Measurements from ENCODE around the gene CTAGE4.
A peak's percentile ranks its signal among the peaks of the same experiment; 100 is the strongest.
"Not testable (repeated sequence)": the region's sequence is repeated elsewhere in the genome, so short reads cannot be mapped to it uniquely, and the experiment has no call there.

Gene CTAGE4

GRCh38 chr7:144164784-144165183 is 18.5 kb upstream of the CTAGE4 start:
- TF ChIP-seq CTCF (IDR thresholded peaks at IDR 0.05; ENCODE audit: insufficient read depth, low read depth, low read length, missing control alignments) = no peak
- H3K4me3 ChIP-seq (ENCODE audit: low read depth, low read length) = no peak overlapping the region
- DNase-seq (ENCODE audit: low read depth) = no peak

- not testable (repeated sequence) for H3K4me3 ChIP-seq (ENCODE audit: low read depth, low read length); DNase-seq (ENCODE audit: low read depth)
Observed at GRCh38 chr7:144171594-144172350, 11.5 kb upstream of the CTAGE4 start.

- TF ChIP-seq CTCF (IDR thresholded peaks at IDR 0.05; ENCODE audit: insufficient read depth, low read depth, low read length, missing control alignments) = no peak
Observed at GRCh38 chr7:144174613-144175012, 8.7 kb upstream of the CTAGE4 start.

GRCh38 chr7:144178380-144179164 is 4.7 kb upstream of the CTAGE4 start:
- TF ChIP-seq CTCF (IDR thresholded peaks at IDR 0.05; ENCODE audit: insufficient read depth, low read depth, low read length, missing control alignments) = peak; percentile 35
- peak; percentile 48 for DNase-seq (ENCODE audit: low read depth)
- H3K4me3 ChIP-seq (ENCODE audit: low read depth, low read length) = not testable (repeated sequence)

More at GRCh38 chr7:144174613-144175012, 8.7 kb upstream of the CTAGE4 start:
- no peak for DNase-seq (ENCODE audit: low read depth)
- no peak overlapping the region for H3K4me3 ChIP-seq (ENCODE audit: low read depth, low read length)

GRCh38 chr7:144179165-144179479 is 4.1 kb upstream of the CTAGE4 start:
- DNase-seq (ENCODE audit: low read depth); H3K4me3 ChIP-seq (ENCODE audit: low read depth, low read length): not testable (repeated sequence)

GRCh38 chr7:144187848-144188247 is 4.6 kb downstream of the CTAGE4 start:
- not testable (repeated sequence) for DNase-seq (ENCODE audit: low read depth); H3K4me3 ChIP-seq (ENCODE audit: low read depth, low read length)

GRCh38 chr7:144188578-144189171 is 5.4 kb downstream of the CTAGE4 start:
- DNase-seq (ENCODE audit: low read depth); H3K4me3 ChIP-seq (ENCODE audit: low read depth, low read length): not testable (repeated sequence)

GRCh38 chr7:144193782-144194181 is 10.5 kb downstream of the CTAGE4 start:
- not testable (repeated sequence) for DNase-seq (ENCODE audit: low read depth); H3K4me3 ChIP-seq (ENCODE audit: low read depth, low read length)

- H3K4me3 ChIP-seq (ENCODE audit: low read depth, low read length); DNase-seq (ENCODE audit: low read depth): not testable (repeated sequence)
Observed at GRCh38 chr7:144194453-144194852, 11.2 kb downstream of the CTAGE4 start.

- H3K4me3 ChIP-seq (ENCODE audit: low read depth, low read length); DNase-seq (ENCODE audit: low read depth): not testable (repeated sequence)
Observed at GRCh38 chr7:144195212-144195872, 12.1 kb downstream of the CTAGE4 start, which contains the start of gene ARHGEF35. ARHGEF35 (minus strand) TSS chr7:144195833; CDS start chr7:144188383, 7,450 bp downstream.

GRCh38 chr7:144198934-144199333 is 15.7 kb downstream of the CTAGE4 start:
- not testable (repeated sequence) for DNase-seq (ENCODE audit: low read depth); H3K4me3 ChIP-seq (ENCODE audit: low read depth, low read length)

GRCh38 chr7:144201978-144202377 is 18.7 kb downstream of the CTAGE4 start:
- not testable (repeated sequence) for DNase-seq (ENCODE audit: low read depth); H3K4me3 ChIP-seq (ENCODE audit: low read depth, low read length)

GRCh38 chr7:144203086-144203485 is 19.8 kb downstream of the CTAGE4 start:
- not testable (repeated sequence) for DNase-seq (ENCODE audit: low read depth); H3K4me3 ChIP-seq (ENCODE audit: low read depth, low read length)

GRCh38 chr7:144205306-144205705 is 22.0 kb downstream of the CTAGE4 start:
- H3K4me3 ChIP-seq (ENCODE audit: low read depth, low read length); DNase-seq (ENCODE audit: low read depth): not testable (repeated sequence)

- DNase-seq (ENCODE audit: low read depth); H3K4me3 ChIP-seq (ENCODE audit: low read depth, low read length): not testable (repeated sequence)
Observed at GRCh38 chr7:144217200-144217599, 33.9 kb downstream of the CTAGE4 start.

Measured in GM12865 (cell line).